K562 (cell line): ENCODE results near the gene NLRP7. TPM values are rescaled to one million over a fixed set of nuclear protein-coding genes. Genes with fewer than 3 reads are reported as not detected.

Experiments
- ATAC-seq: fragments of 200-7000 bp; cut with Tn5 transposase; 3 replicates; pipeline ENCODE4 v1.9.1; 2020; ENCODE audit warnings: moderate library complexity
- BruUV-seq: library from RNA; stranded (reverse); fragments of 400-500 nt; replicated peaks from 2 replicates; lab custom pipeline; 2021; lab: Mats Ljungman, UMichigan
- CTCF ChIA-PET: fragments of 300-600 bp; formaldehyde crosslinking; extraction: SDS; loops from one replicate; lab custom pipeline; 2021; ENCODE audit warnings: low intra/inter-chr PET ratio; lab: Yijun Ruan, JAX
- POLR2A ChIA-PET: fragments of 300-600, 350-650 bp; sonication (Branson Sonifier 250); formaldehyde crosslinking; extraction: SDS; loops from one replicate; lab custom pipeline; 2021; ENCODE audit warnings: antibody characterized with exemption, inconsistent platforms; lab: Yijun Ruan, JAX
- DNase-seq, 4 experiments: peaks; one replicate each; pipeline versions ENCODE4 v3.0.0 to v3.0.0-alpha.2; 2011 to 2018; ENCODE audit warnings: low spot score in 3 of 4, mixed read lengths in 3 of 4; ENCODE audit errors: extremely low read depth in 1 of 4
- FAIRE-seq: peaks from 2 replicates; lab custom pipeline; 2011; peaks lifted over from hg19 to GRCh38; lab: Jason Lieb, UNC
- H2AFZ ChIP-seq: 2 replicates; pipeline ENCODE4 v1.6.0; 2011; ENCODE audit warnings: low read depth, low read length, control low read depth, inconsistent platforms
- H3K27ac ChIP-seq: fragments of 200-600 bp; 3 replicates; pipeline ENCODE4 v1.8.0; 2011; ENCODE audit warnings: low read depth, mild to moderate bottlenecking, control low read depth, inconsistent platforms, low read length, moderate library complexity, mixed read lengths; ENCODE audit errors: extremely low read depth
- H3K27me3 ChIP-seq, 2 experiments: fragments of 300-600 bp in 1 of 2; 2 replicates in 1 of 2; 3 replicates in 1 of 2; pipeline versions ENCODE4 v1.6.0 to v1.8.0; 2011; ENCODE audit warnings: inconsistent platforms in 2 of 2, low read length in 2 of 2, mild to moderate bottlenecking in 1 of 2, mixed read lengths in 1 of 2, moderate library complexity in 1 of 2; ENCODE audit not compliant: control insufficient read depth in 2 of 2, insufficient read depth in 2 of 2
- H3K36me3 ChIP-seq: fragments of 300-600 bp; 3 replicates; pipeline ENCODE4 v1.8.0; 2011; ENCODE audit warnings: mild to moderate bottlenecking, low read length, inconsistent platforms; ENCODE audit not compliant: control insufficient read depth, insufficient read depth
- H3K4me1 ChIP-seq, 2 experiments: fragments of 200-600 bp in 1 of 2; replicated peaks in 1 of 2; 2 replicates in 1 of 2; 3 replicates in 1 of 2; pipeline versions ENCODE4 v1.5.1 to v1.8.0; 2011; ENCODE audit warnings: inconsistent platforms in 2 of 2, low read length in 2 of 2, mild to moderate bottlenecking in 1 of 2, mixed read lengths in 1 of 2, moderate library complexity in 1 of 2; ENCODE audit not compliant: control insufficient read depth in 2 of 2, insufficient read depth in 2 of 2
- H3K4me2 ChIP-seq: 2 replicates; pipeline ENCODE4 v1.6.1; 2011; ENCODE audit warnings: low read length, control low read depth, inconsistent platforms, mixed read lengths; ENCODE audit not compliant: insufficient read depth
- H3K4me3 ChIP-seq: fragments of 200-600 bp; sonication (generic), shearing (Covaris generic); 2 replicates; pipeline ENCODE4 v1.5.1; 2016; ENCODE audit warnings: control low read depth, inconsistent platforms
- H3K79me2 ChIP-seq: fragments of 200-600 bp; 3 replicates; pipeline ENCODE4 v1.8.0; 2011; ENCODE audit warnings: low read length, inconsistent platforms; ENCODE audit not compliant: control insufficient read depth, insufficient read depth
- H3K9ac ChIP-seq, 2 experiments: 2 replicates each; pipeline versions ENCODE4 v1.6.0 to v1.6.1; 2011; ENCODE audit warnings: low read depth in 2 of 2, low read length in 2 of 2, control low read depth in 1 of 2, inconsistent platforms in 1 of 2, mild to moderate bottlenecking in 1 of 2, mixed read lengths in 1 of 2; ENCODE audit not compliant: insufficient read depth in 1 of 2
- H3K9me1 ChIP-seq: one replicate; pipeline ENCODE4 v1.6.0; 2011; ENCODE audit warnings: inconsistent platforms, mild to moderate bottlenecking, low read length, moderate library complexity; ENCODE audit not compliant: control insufficient read depth, insufficient read depth
- H3K9me3 ChIP-seq: replicated peaks from 2 replicates; pipeline ENCODE4 v1.5.1; 2011; ENCODE audit warnings: low read depth, low read length, inconsistent platforms; ENCODE audit not compliant: control insufficient read depth, insufficient read depth
- H4K20me1 ChIP-seq: replicated peaks from 2 replicates; pipeline ENCODE4 v1.6.1; 2011; ENCODE audit warnings: low read length, inconsistent platforms, mixed read lengths; ENCODE audit not compliant: control insufficient read depth, insufficient read depth
- MEIS2 ChIP-seq: fragments of 450-650 bp; IDR thresholded peaks from 2 replicates; pipeline ENCODE4 v1.6.1; 2014; ENCODE audit warnings: mild to moderate bottlenecking; ENCODE audit not compliant: partially characterized antibody
- MXI1 ChIP-seq: IDR thresholded peaks from 2 replicates; pipeline ENCODE4 v1.6.1; 2011; ENCODE audit warnings: low read depth, mild to moderate bottlenecking, improper control_type of control experiment, low read length
- RBM14 ChIP-seq: fragments of 200-400 bp; formaldehyde crosslinking; IDR thresholded peaks from 2 replicates; pipeline ENCODE4 v1.6.1; 2018; ENCODE audit warnings: low read depth, mild to moderate bottlenecking, low read length, moderate library complexity, borderline replicate concordance; ENCODE audit not compliant: insufficient read depth
- USF1 ChIP-seq: sonication (generic); formaldehyde crosslinking; IDR thresholded peaks from 2 replicates; pipeline ENCODE4 v1.9.0; 2022; ENCODE audit warnings: mild to moderate bottlenecking, missing genetic modification reagents
- ZBTB40 ChIP-seq, 2 experiments: fragments of 450-650 bp in 1 of 2; sonication (generic) in 1 of 2; formaldehyde crosslinking in 1 of 2; IDR thresholded peaks; 2 replicates each; pipeline versions ENCODE4 v1.7.1 to v1.9.0; 2016 to 2022; ENCODE audit warnings: inconsistent platforms in 1 of 2, mild to moderate bottlenecking in 1 of 2, missing genetic modification reagents in 1 of 2
- ZNF707 ChIP-seq: fragments of 250-450 bp; sonication (Bioruptor Pico); conservative IDR thresholded peaks from 2 replicates; pipeline ENCODE4 v1.8.0; 2022; ENCODE audit warnings: inconsistent platforms, mild to moderate bottlenecking, moderate library complexity
- WGBS: fragments of 100-300 bp; shearing (Covaris generic); methylation state at CpG from one replicate; pipeline ENCODE4 v1.1.6; 2016; ENCODE audit warnings: low coverage, mixed read lengths; ENCODE audit not compliant: insufficient coverage; ENCODE audit errors: missing lambda C conversion rate; 5-methylcytosine and 5-hydroxymethylcytosine counted together
- in situ Hi-C: fragments of 300-500 bp; cut with MboI; formaldehyde crosslinking; loops from 4 replicates; pipeline ENCODE4 v1.15.0; 2018; ENCODE audit warnings: inconsistent platforms, mixed read lengths
- intact Hi-C: fragments of 100-400 bp; cut with micrococcal nuclease; formaldehyde crosslinking; loops from 2 replicates; pipeline ENCODE4 v1.14.2; 2022
- polyA plus RNA-seq, 8 experiments: library from polyadenylated mRNA; depleted of rRNA in 4 of 8; stranded (reverse) in 5 of 8; unstranded in 3 of 8; fragments of >200 nt; fragmentation: Nextera tagmentation in 2 of 8; fragmentation: Illumina TruSeq in 1 of 8; extraction: Ambion mirVana in 2 of 8; extraction: Trizol in 1 of 8; gene quantifications; 2 replicates each; pipeline versions ENCODE4 v1.2.1 to v1.2.3, GENCODE V29; 2011 to 2014; ENCODE audit warnings: inconsistent platforms in 1 of 8, missing spikeins in 1 of 8
- total RNA-seq, 7 experiments: library from RNA; depleted of rRNA in 6 of 7; stranded (reverse); fragments of >200 nt in 6 of 7; fragmentation: Illumina TruSeq in 2 of 7; extraction: Trizol in 2 of 7; gene quantifications; 2 replicates each; pipeline versions ENCODE4 v1.2.1 to v1.2.3, GENCODE V29; 2011 to 2021; ENCODE audit warnings: low replicate concordance in 1 of 7

The NLRP7 gene
- total and polyA plus RNA-seq, 9 of the 15 experiments (the other 6 are each of a cell fraction or from before 2014, with no cell fraction given) = 0.03 to 0.22 (median 0.09) TPM; not detected in 3

DNA sequence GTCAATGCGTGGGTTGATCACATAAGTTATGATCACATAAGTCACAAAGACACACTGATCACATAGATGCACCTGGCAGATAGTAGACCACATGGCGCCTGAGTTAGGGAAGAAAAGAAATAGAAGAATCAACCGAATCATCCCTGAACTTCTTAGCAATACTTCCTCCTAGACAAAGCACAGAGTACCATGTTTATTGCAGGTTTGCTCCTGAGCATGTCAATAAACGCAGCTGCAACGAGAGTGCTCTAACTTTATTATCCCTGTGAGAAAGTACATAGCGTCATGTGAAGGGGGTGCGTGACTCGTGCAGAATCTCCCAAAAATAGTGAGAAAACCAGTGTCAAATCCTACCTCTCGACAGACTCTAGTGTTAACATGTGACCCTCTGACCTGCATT, 24.1 kb downstream of the NLRP7 start:
- Histone ChIP-seq H3K9me3 (peaks cover 5% of the 10 kb centered on the region), H3K4me3 (no peak overlapping the region), H3K9ac (no peak overlapping the region), H2AFZ (peak overlapping the region; percentile 77), H3K27ac (no peak overlapping the region), H3K4me2 (no peak overlapping the region), H4K20me1 (no peaks in the 10 kb centered on the region), H3K4me1 (peaks cover 9 to 11% of the 10 kb centered on the region in 2 experiments; a peak in 4 of 5 replicates), H3K79me2 (no peaks in the 10 kb centered on the region), H3K36me3 (no peaks in the 10 kb centered on the region), H3K27me3 (peaks cover 0 to 5% of the 10 kb centered on the region in 2 experiments; a peak in 1 of 5 replicates), H3K9me1 (no peaks in the 10 kb centered on the region)
- TF ChIP-seq USF1 (CRISPR knock-in tag) (peak; percentile 40; the same call in 1 of the 2 replicates), RBM14 (no peak), MXI1 (no peak), ZNF707 (CRISPR knock-in tag) (no peak), MEIS2 (peak; percentile 12), ZBTB40 (IDR thresholded peaks at IDR 0.05) (peak; percentile 72), ZBTB40 (CRISPR knock-in tag; IDR thresholded peaks at IDR 0.05) (no peak)
- DNase-seq (no peak), ATAC-seq (no peak), FAIRE-seq (peak; percentile 11)
- ChIA-PET CTCF (interaction anchor here (0.6 kb wide), 1 partner anchor 298 kb away, joined by 3 read pairs; no protein-coding TSS in a partner anchor), POLR2A (interaction anchor here (0.6 kb wide), 1 partner anchor 237 kb away, joined by 3 read pairs; no protein-coding TSS in a partner anchor)
- WGBS = 28% methylated on average over 9 of the region's 9 CpGs
- BruUV-seq = no TSS peak
- intact Hi-C loops = no loop called here
- in situ Hi-C loops = loop anchor here (5.0 kb wide), 1 partner anchor 41 kb away; no protein-coding TSS in a partner anchor
